SH-SY5Y (cell line): ENCODE measurements around the gene GCSH.

Experiments
- GATA2 ChIP-seq: IDR thresholded peaks from 2 replicates; pipeline ENCODE4 v1.6.1; 2011; ENCODE audit warnings: mild to moderate bottlenecking, low read depth, low read length
- GATA3 ChIP-seq: IDR thresholded peaks from 2 replicates; pipeline ENCODE4 v1.6.1; 2011; ENCODE audit warnings: low read depth, mild to moderate bottlenecking, low read length, moderate library complexity

GCSH gene

DNA sequence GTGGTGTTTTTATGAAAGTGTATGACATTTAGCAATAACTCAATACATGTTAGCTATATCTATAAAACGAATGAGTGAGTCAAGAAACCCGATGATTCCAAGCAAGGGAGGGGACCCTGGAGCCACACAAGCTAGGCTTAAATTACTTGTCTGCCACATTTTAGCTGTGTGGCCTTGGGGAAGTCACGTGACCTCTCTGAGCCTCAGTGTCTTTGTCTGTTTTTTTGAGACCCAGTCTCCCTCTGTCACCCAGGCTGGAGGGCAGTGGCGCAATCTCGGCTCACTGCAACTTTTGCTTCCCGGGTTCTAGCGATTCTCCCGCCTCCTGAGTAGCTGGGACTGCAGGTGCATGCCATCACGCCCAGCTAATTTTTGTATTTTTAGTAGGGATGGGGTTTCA, 20.1 kb upstream of the GCSH start:
- TF ChIP-seq GATA3 = no peak
- no peak for TF ChIP-seq GATA2

DNA sequence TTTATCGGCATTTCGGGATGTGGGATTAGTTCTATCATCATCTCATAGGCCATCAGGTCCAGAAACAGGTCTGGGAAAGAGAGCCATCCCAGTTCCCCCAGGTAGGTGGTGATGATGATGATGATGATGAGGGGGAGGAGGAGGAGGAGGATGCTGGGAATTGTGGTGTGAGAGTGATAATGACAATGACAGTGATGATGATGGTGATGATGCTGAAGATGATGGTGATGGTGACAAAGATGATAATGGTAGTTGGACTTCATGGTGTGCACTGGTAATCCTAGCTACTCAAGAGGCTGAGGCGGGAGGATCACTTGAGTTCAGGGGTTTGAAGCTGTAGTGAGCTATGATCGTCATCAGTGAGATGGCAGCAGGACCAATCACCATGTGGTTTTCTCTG, 16.3 kb upstream of the GCSH start:
- no peak for TF ChIP-seq GATA2
- TF ChIP-seq GATA3 = no peak

DNA sequence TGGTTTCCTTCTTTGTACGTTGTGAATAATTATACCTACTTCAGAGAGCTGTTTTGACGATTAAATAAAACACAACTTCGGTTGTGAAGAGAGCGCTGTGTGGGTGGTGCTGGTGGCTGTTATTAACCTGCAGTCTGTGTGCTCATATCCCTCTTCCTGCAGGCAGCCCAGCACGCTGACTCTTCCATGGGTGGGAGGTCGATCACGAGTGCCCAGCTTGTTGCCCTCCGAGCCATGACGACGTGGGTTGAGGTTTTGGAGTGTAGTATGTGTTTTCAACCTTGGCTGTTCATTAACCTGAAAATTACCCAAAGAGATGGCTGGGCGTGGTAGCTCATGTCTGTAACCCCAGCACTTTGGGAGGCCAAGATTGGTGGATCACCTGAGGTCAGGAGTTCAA, 11.3 kb upstream of the GCSH start:
- TF ChIP-seq GATA2 (no peak), GATA3 (no peak)

DNA sequence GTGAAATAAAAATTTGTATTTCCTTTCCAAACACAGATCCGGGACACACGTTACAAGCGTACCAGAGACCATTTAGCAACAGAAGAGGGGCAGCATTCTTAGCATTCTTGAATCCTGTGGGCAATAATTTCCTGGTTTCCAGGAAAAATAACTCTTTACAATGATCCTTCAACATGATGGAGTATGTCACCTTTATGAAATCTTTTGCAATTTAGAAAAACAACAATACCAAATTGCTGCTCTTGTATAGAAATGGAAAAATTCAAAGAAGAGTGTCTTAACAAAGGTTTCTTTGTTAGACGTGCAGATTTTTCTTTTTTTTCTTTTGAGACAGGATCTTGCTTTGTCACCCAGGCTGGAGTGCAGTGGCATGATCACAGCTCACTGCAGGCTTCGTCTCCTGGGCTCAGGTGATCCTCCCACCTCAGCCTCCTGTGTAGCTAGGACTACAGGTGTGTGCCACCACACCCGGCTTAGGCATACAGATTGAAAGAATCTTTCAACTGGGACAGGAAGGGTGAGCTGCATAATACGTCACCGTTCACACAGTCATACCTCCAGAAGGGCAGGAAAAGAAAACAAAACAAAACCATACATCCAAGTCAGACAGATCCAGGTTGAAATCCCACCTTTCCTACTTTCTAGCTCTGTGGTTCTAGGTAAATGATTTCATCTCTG, 10.8 kb upstream of the GCSH start:
- TF ChIP-seq GATA3 (no peak), GATA2 (no peak)

DNA sequence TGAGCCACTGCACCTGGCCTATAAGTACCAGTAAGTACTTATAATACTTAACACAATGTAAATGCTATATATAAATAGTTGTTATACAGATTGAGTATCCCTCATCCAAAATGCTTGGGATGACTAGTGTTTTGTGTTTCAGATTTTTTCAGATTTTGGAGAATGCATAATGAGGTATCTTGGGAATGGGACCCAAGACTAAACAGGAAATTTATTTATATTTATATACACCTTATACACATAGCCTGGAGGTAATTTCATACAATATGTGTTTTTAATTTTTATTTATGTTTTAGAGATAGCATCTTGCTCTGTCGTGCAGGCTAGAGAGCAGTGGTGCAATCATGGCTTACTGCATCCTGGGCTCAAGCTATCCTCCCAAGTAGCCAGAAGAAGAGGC, 9.8 kb upstream of the GCSH start:
- TF ChIP-seq GATA3 (no peak), GATA2 (no peak)

DNA sequence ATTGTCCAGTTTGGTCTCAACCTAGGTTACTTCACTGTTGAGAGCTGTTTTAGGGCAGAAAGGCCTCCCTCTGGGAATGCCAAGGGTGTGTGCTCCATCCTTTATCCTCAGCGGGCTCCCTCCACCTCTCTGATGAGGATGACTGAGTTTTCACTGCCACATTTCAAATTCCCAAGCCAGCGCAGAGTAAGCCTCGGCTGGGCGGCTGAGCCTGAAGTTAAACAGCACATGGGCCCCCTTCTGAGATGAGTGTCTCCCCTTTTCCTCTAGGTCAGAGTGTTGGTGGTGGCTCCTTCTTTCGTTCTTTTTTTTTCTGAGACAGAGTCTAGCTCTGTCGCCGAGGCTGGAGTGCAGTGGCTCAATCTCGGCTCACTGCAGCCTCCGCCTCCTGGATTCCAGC, 5.5 kb upstream of the GCSH start:
- no peak for TF ChIP-seq GATA2
- TF ChIP-seq GATA3 = no peak

DNA sequence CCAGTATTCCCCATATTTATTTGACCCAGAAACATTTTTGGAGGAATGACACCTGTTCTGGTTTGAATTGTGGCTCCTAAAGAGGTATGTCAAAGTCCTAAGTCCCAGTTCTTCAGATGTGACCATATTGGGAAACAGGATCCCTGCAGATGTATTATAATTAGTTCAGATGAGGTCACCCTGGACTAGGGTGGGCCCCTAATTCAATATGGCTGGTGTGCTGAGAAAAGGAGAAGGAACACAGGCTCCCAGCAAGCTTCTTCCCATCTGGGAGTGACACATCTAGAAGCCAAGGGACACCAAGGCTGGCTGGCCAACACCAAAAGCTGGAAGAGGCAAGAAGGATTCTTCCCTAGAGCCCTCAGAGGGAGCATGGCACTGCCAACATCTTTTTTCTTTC, 3.8 kb upstream of the GCSH start:
- TF ChIP-seq GATA2 (no peak), GATA3 (no peak)

DNA sequence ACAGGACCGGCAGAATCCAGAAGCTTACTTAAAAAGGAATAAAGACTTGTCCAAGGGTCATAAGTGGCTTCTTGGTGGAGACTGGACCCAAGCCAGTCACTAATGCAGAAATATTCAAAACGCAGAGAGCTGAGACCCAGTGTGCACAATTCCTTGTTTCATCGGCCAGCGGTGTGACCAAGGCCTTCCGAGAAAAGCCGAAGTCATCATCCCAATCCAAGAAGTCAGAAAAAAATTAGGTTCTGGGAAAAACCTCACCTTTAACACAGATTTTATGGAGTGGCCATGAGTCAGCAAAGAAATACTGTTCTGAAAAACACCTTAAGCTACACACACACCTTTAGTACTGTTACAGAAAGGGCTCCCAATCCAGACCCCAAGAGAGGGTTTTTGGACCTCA, 1.0 kb upstream of the GCSH start:
- TF ChIP-seq GATA2 (no peak), GATA3 (no peak)

DNA sequence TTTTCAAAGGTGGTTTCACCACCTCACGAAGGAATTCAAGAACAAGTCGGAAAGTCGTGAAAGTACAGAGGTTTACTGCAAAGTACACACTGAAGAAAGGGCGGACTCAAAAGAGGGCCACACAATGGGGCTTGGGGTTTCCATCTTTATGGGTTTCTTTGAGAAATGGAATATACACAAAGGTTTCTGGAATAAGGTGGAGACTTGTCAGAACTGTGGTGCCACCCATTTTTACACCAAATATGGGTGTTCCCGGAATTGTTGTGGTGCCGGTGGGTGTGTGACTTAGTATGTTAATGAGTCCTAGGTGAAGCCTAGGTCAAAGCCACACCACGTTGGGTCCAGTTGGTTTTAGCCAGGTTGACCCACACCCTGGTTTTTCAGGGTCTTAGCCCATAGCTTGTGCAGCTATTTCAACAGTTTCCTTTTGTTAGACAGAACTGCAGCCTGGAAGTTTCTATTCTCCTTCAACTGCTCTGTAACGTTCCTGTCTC, 567 bp upstream of the GCSH start:
- TF ChIP-seq GATA3 (no peak), GATA2 (no peak)

DNA sequence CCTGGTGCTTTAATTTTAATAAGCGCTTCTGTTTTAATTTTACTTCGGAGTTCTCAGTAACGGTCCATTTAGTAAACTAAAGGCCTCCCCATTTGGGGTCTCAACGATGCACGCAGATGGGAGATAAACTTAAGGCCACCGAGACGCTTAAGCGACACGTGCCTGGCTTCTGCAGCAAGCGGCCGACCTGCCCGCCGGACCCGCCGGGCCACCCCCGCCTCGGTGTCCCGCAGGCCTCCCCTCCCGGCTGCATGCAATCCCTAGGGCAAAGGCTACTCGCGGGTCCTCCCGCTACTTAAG, 592 bp downstream of the GCSH start:
- no peak for TF ChIP-seq GATA3
- TF ChIP-seq GATA2 = no peak

DNA sequence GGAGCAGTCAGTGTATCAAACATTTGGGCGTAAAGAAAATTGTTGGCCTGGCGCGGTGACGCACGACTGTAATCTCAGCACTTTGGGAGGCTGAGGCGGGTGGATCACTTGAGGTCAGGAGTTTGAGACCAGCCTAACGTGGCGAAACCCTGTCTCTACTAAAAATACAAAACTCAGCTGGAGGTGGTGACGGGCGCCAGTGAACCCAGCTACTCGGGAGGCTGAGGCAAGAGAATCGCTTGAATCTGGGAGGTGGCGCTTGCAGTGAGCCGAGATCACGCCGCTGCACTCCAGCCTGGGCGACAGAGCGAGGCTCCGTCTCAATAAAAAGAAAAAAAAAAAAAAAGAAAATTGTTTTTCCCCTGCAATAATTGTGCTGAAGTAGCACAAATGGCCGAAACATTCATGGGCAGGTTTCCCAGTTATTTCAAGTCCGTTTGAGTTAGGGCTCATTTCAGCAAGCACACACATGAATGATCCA, 1.4 kb downstream of the GCSH start:
- TF ChIP-seq GATA3 (no peak), GATA2 (no peak)

DNA sequence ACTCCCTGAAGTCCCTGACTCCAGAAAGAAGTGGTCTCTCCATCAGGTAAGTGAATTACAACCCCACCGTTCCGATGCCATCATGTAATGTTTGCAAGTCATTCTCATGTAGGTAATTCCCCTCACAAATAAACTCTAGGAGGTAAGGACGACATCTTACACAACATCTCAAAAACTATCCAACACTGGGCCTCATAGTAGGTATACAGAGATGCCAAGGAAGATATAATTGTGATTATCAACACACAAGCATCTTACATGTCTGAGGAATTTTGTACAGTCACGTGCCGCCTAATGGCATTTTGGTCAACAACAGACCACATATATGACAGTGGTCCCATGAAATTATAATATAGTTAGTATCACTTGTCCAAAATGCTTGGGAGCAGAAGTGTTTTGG, 7.4 kb downstream of the GCSH start:
- TF ChIP-seq GATA3 (no peak), GATA2 (no peak)

DNA sequence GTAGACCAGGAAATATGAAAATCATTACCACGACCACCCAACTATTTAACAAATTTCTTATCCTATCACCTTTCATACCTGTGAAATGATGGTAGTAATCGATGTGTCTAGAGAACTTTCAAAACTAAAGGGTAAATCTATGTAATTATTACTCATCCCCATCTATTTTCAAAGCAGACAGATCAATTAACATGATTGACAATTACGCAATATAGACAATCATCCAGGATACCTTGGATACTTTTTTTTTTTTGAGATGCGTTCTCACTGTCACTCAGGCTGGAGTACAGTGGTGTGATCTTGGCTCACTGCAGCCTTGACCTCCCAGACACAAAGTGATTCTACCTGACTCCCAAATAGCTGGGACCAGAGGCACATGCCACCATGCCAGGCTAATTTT, 15.2 kb downstream of the GCSH start:
- TF ChIP-seq GATA3 (no peak), GATA2 (no peak)

DNA sequence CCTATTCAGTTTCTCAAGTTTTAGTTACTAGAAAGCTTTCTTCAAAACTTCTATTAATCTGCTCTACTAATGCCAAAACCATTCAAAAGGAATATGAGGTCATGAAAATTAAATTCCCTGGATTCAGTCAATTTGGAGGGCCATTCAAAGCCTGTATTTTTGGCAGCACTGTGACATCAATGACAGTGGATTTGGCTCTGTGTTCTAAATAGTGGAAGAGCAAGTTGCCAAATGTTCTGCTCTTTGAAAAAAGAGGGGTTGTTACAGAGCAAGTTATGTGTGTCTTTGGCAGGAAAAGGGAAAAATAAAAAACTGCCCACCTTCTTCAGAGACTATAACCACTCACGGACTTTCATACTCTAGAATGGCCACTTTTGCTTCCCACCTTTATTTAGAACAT, 16.0 kb downstream of the GCSH start:
- TF ChIP-seq GATA2 = no peak
- TF ChIP-seq GATA3 = no peak

DNA sequence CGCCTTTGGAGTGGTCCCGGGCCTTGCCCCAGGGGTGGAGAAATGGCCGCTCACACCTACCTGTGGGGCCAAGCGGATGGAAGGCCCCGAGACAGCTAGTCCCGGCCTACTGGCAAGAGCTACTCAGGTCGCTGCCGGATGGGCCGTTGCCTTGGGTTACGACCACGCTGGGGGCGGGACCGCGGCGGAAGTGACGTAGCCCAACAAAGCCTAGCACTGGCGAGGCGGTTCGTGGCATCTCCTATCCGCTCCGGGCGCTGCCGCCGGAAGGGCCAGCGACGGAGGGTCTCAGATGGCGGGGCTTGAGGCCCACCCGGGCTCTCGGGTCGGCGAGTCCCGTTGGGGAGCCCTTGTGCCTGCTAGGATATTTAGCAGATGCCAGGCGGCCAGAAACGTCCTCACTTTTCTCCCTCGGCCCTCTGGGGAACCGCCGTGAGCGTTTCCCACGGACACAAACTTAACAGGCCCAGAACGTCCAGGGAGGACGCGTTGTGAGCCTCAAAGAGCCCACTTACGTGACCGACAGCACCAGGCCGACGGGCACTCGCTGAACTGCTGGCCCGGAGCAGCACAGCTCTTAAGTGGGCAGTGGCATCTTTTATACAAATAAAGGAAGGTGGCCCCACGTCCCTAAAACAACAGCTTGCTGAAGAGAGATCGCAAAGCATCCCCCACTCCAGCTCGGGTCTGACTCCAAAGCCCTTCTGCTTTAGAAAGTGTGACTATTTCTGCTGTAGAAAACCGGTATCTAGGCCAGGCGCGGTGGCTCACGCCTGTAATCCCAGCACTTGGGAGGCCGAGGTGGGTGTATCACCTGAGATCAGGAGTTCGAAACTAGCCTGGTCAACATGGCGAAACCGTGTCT, 18.9 kb downstream of the GCSH start, which contains the start of gene C16orf46:
Gene C16orf46, minus strand, starts transcription at position 163 of the 865 bp plus-strand sequence. CDS start 13,283 bp downstream, outside the sequence.
- no peak for TF ChIP-seq GATA3
- TF ChIP-seq GATA2 = no peak

DNA sequence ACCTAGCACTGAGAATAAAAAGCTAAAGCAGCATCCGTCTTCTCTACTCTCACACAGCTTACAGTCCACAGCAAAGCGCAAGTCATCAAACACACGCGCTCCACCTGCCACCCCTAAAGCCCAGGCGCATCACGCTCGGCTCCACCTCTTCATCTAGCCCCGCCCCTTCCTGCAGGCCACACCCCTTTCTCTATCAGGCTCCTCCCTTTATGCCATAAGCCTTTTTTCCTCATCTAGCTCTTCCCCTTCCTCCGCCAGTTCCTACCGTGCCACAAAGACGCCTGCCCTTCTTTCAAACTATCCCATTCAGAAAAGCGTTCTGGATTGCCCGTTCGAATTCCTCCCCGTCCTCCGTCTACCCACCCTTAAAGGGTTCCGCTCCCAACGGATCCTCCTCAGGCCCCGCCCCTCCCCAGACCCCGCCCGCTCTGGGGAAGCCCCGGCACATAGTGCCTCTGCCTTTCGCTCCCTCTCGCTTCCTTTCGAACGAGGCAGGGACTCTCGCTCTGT, 19.6 kb downstream of the GCSH start:
- TF ChIP-seq GATA3 (no peak), GATA2 (no peak)
